Caco-2 (cell line): ENCODE measurements around the gene PTK6. TPM values are rescaled to one million over a fixed set of nuclear protein-coding genes. Genes with fewer than 3 reads are reported as not detected.

Source experiments
- BruUV-seq: library from RNA; stranded (reverse); fragments of 400-500 nt; replicated peaks from 2 replicates; lab custom pipeline; 2021; lab: Mats Ljungman, UMichigan
- CTCF ChIA-PET: fragments of 300-600 bp; sonication (Branson Sonifier 250); formaldehyde crosslinking; loops from one replicate; lab custom pipeline; 2022; ENCODE audit warnings: antibody characterized with exemption; lab: Charles Lee
- POLR2A ChIA-PET: fragments of 300-600 bp; sonication (Branson Sonifier 250); formaldehyde crosslinking; loops from one replicate; lab custom pipeline; 2022; ENCODE audit warnings: antibody characterized with exemption; lab: Charles Lee
- DNase-seq, 2 experiments: peaks; one replicate each; pipeline versions ENCODE4 v3.0.0 to v3.0.0-alpha.2; 2020 to 2022
- H3K27me3 ChIP-seq: replicated peaks from 2 replicates; pipeline ENCODE4 v1.6.0; 2011; ENCODE audit warnings: low read length; ENCODE audit not compliant: control insufficient read depth, insufficient read depth
- H3K36me3 ChIP-seq: 2 replicates; pipeline ENCODE4 v1.5.1; 2011; ENCODE audit warnings: low read length; ENCODE audit not compliant: control insufficient read depth, insufficient read depth
- H3K4me1 ChIP-seq: fragments of 250-450 bp; sonication (Bioruptor Pico); 2 replicates; pipeline ENCODE4 v1.5.1; 2020; ENCODE audit warnings: mild to moderate bottlenecking
- H3K4me3 ChIP-seq: 2 replicates; pipeline ENCODE4 v1.5.1; 2011; ENCODE audit warnings: low read depth, mild to moderate bottlenecking, control low read depth, low read length
- H3K9me3 ChIP-seq: fragments of 250-450 bp; sonication (Bioruptor Pico); 2 replicates; pipeline ENCODE4 v1.5.1; 2020; ENCODE audit warnings: mild to moderate bottlenecking, moderate library complexity
- H3K27ac Mint-ChIP-seq: one replicate; pipeline ENCODE4 v1.8.0; 2022; ENCODE audit warnings: mixed read lengths; ENCODE audit not compliant: unreplicated experiment
- H3K27me3 Mint-ChIP-seq: one replicate; pipeline ENCODE4 v1.8.0; 2022; ENCODE audit warnings: mixed read lengths; ENCODE audit not compliant: insufficient read depth, unreplicated experiment
- H3K36me3 Mint-ChIP-seq: one replicate; pipeline ENCODE4 v1.8.0; 2022; ENCODE audit warnings: mild to moderate bottlenecking, mixed read lengths; ENCODE audit not compliant: insufficient read depth, unreplicated experiment
- H3K4me1 Mint-ChIP-seq: one replicate; pipeline ENCODE4 v1.8.0; 2022; ENCODE audit warnings: low read depth, mixed read lengths; ENCODE audit not compliant: unreplicated experiment
- H3K4me3 Mint-ChIP-seq: one replicate; pipeline ENCODE4 v1.8.0; 2022; ENCODE audit warnings: mild to moderate bottlenecking, moderate library complexity, mixed read lengths; ENCODE audit not compliant: unreplicated experiment
- H3K9me3 Mint-ChIP-seq: one replicate; pipeline ENCODE4 v1.8.0; 2022; ENCODE audit warnings: mixed read lengths; ENCODE audit not compliant: unreplicated experiment
- CTCF ChIP-seq, 2 experiments: fragments of 200-600 bp in 1 of 2; IDR thresholded peaks; 1 replicate in 1 of 2; 2 replicates in 1 of 2; pipeline versions ENCODE4 v1.5.1 to v1.8.0; 2011 to 2022; ENCODE audit warnings: antibody characterized with exemption in 1 of 2, control low read depth in 1 of 2, inconsistent platforms in 1 of 2, low read depth in 1 of 2, low read length in 1 of 2, mild to moderate bottlenecking in 1 of 2, moderate library complexity in 1 of 2; ENCODE audit not compliant: insufficient read depth in 1 of 2, severe bottlenecking in 1 of 2, unreplicated experiment in 1 of 2
- intact Hi-C: fragments of 100-400 bp; cut with micrococcal nuclease; formaldehyde crosslinking; loops from one replicate; pipeline ENCODE4 v1.10.0; 2022; ENCODE audit not compliant: unreplicated experiment
- total RNA-seq: library from RNA; stranded (reverse); gene quantifications from 2 replicates; pipeline ENCODE4 v1.2.3, GENCODE V29; 2022

Gene PTK6
- total RNA-seq, 1 experiment from 2014 or later: 0.64 TPM

GRCh38 chr20:63500151-63500901 lies 36.9 kb downstream of the PTK6 start:
- no peak for TF ChIP-seq CTCF (IDR thresholded peaks at IDR 0.05; ENCODE audit: insufficient read depth in 1 of 2, low read depth in 1 of 2, low read length in 1 of 2, severe bottlenecking in 1 of 2, unreplicated experiment in 1 of 2)
- Histone ChIP-seq H3K9me3 (no peaks in the 10 kb centered on the region), H3K27me3 (no peaks in the 10 kb centered on the region), H3K4me3 (no peak overlapping the region), H3K36me3 (no peaks in the 10 kb centered on the region), H3K4me1 (peaks cover 6% of the 10 kb centered on the region; the same call in 1 of the 2 replicates)
- ChIA-PET POLR2A (no interaction called here), CTCF (no interaction called here)
- no TSS peak for BruUV-seq
- Mint-ChIP-seq H3K27me3 (no peaks in the 10 kb centered on the region), H3K4me3 (peak overlapping the region; percentile 66), H3K4me1 (no peaks in the 10 kb centered on the region), H3K36me3 (no peaks in the 10 kb centered on the region), H3K27ac (no peak overlapping the region), H3K9me3 (no peaks in the 10 kb centered on the region)
- intact Hi-C loops: no loop called here
- DNase-seq: peak in 1 of 2 experiments; percentile 47

GRCh38 chr20:63499338-63499969 lies 37.7 kb downstream of the PTK6 start:
- H3K36me3 ChIP-seq: no peaks in the 10 kb centered on the region
- DNase-seq: peak in 1 of 2 experiments; percentile 50
- no TSS peak for BruUV-seq
- H3K4me1 ChIP-seq: peaks cover 6% of the 10 kb centered on the region; the same call in 1 of the 2 replicates
- ChIA-PET POLR2A (no interaction called here), CTCF (no interaction called here)
- H3K9me3 Mint-ChIP-seq: no peaks in the 10 kb centered on the region
- intact Hi-C loops: no loop called here
- no peaks in the 10 kb centered on the region for H3K36me3 Mint-ChIP-seq
- H3K27ac Mint-ChIP-seq: no peak overlapping the region
- peak overlapping the region; percentile 66 for H3K4me3 Mint-ChIP-seq
- no peaks in the 10 kb centered on the region for H3K4me1 Mint-ChIP-seq
- H3K4me3 ChIP-seq: peak overlapping the region; percentile 58
- no peaks in the 10 kb centered on the region for H3K9me3 ChIP-seq
- no peak for TF ChIP-seq CTCF (IDR thresholded peaks at IDR 0.05; ENCODE audit: insufficient read depth in 1 of 2, low read depth in 1 of 2, low read length in 1 of 2, severe bottlenecking in 1 of 2, unreplicated experiment in 1 of 2)
- H3K27me3 ChIP-seq: no peaks in the 10 kb centered on the region
- no peaks in the 10 kb centered on the region for H3K27me3 Mint-ChIP-seq

- no peaks in the 10 kb centered on the region for H3K9me3 ChIP-seq
- H3K4me3 Mint-ChIP-seq: peak within 1 kb of the TSS; percentile 66
- POLR2A ChIA-PET: no interaction called here
- CTCF ChIA-PET: interaction anchor here (0.6 kb wide), 1 partner anchor 16 kb away, joined by 4 read pairs; no protein-coding TSS in a partner anchor
- H3K36me3 ChIP-seq: no peaks in the 10 kb centered on the region
- no peaks in the 10 kb centered on the region for H3K36me3 Mint-ChIP-seq
- no peaks in the 10 kb centered on the region for H3K4me1 Mint-ChIP-seq
- no peaks in the 10 kb centered on the region for H3K27me3 ChIP-seq
- DNase-seq: peak; percentile 73 to 77
- H3K27ac Mint-ChIP-seq: no peak within 1 kb of the TSS
- peak; percentile 47 for TF ChIP-seq CTCF (IDR thresholded peaks at IDR 0.05; ENCODE audit: insufficient read depth in 1 of 2, low read depth in 1 of 2, low read length in 1 of 2, severe bottlenecking in 1 of 2, unreplicated experiment in 1 of 2)
- BruUV-seq: no TSS peak
- H3K4me1 ChIP-seq: peaks cover 6% of the 10 kb centered on the region; the same call in 1 of the 2 replicates
- intact Hi-C loops: no loop called here
- H3K9me3 Mint-ChIP-seq: no peaks in the 10 kb centered on the region
- H3K27me3 Mint-ChIP-seq: no peaks in the 10 kb centered on the region
- peak within 1 kb of the TSS; percentile 58 for H3K4me3 ChIP-seq
These were observed 38.2 kb downstream of the PTK6 start, which contains the start of gene EEF1A2 for GRCh38 chr20:63498960-63499337. TSS of gene EEF1A2 (minus strand) at chr20:63499083. CDS start at chr20:63497763, 1,320 bp downstream.
